Bone marrow (tissue), 2 donors: Measurements from ENCODE around the gene HSD17B2.
"Not testable (repeated sequence)": the region's sequence is repeated elsewhere in the genome, so short reads cannot be mapped to it uniquely, and the experiment has no call there.

Source experiments
- DNase-seq, 2 donors: peaks; one replicate each; lab custom pipeline; 2025; lab: John Stamatoyannopoulos, UW

HSD17B2 gene

GRCh38 chr16:82134846-82135245 is 99.8 kb downstream of the HSD17B2 start:
- DNase-seq, result no peak

GRCh38 chr16:82135844-82136243 is 100.8 kb downstream of the HSD17B2 start:
- DNase-seq, result no peak

- DNase-seq, result no peak
Observed at GRCh38 chr16:82136956-82137821, 102.1 kb downstream of the HSD17B2 start.

GRCh38 chr16:82137822-82138167 is 102.7 kb downstream of the HSD17B2 start:
- DNase-seq, result no peak

- DNase-seq, result no peak
Observed at GRCh38 chr16:82138478-82139285, 103.6 kb downstream of the HSD17B2 start.

GRCh38 chr16:82139286-82139571 is 104.2 kb downstream of the HSD17B2 start:
- DNase-seq, result not testable (repeated sequence)

- DNase-seq, result no peak
Observed at GRCh38 chr16:82146556-82146955, 111.5 kb downstream of the HSD17B2 start.

- no peak for DNase-seq
Observed at GRCh38 chr16:82146957-82147356, 111.9 kb downstream of the HSD17B2 start.

GRCh38 chr16:82147546-82147945 is 112.5 kb downstream of the HSD17B2 start:
- DNase-seq, result no peak
